ENCODE data around the gene CUL4A. TPM values are rescaled to one million over a fixed set of nuclear protein-coding genes. Genes with fewer than 3 reads are reported as not detected.

CUL4A gene
- total and polyA plus RNA-seq, 9 of the 15 experiments (the other 6 are each of a cell fraction or from before 2014, with no cell fraction given), result 21.1 to 92.0 (median 63.2) TPM

GRCh38 chr13:113296823-113297369 is 87.5 kb downstream of the CUL4A start, which contains the start of gene LAMP1 (continued):
- TF ChIP-seq POU5F1 (IDR thresholded peaks at IDR 0.05; ENCODE audit: borderline replicate concordance, low read depth, low read length, partially characterized antibody), result no peak
- no peak for TF ChIP-seq ZNF586 (CRISPR knock-in tag; conservative IDR thresholded peaks at IDR 0.05)
- peak; percentile 86 for TF ChIP-seq HINFP (tag; conservative IDR thresholded peaks at IDR 0.05; ENCODE audit: low read depth)
- peak; percentile 83 for TF ChIP-seq CHAMP1 (IDR thresholded peaks at IDR 0.05)
- TF ChIP-seq ATF2 (CRISPR knock-in tag; IDR thresholded peaks at IDR 0.05), result no peak; the same call in 1 of the 2 replicates
- no peak for TF ChIP-seq WHSC1 (IDR thresholded peaks at IDR 0.05; ENCODE audit: low read length)
- no peak for TF ChIP-seq ASH1L (IDR thresholded peaks at IDR 0.05; ENCODE audit: borderline replicate concordance, low read depth, partially characterized antibody)
- TF ChIP-seq ZNF134 (CRISPR knock-in tag; conservative IDR thresholded peaks at IDR 0.05), result no peak
- no peak for TF ChIP-seq CGGBP1 (CRISPR knock-in tag; IDR thresholded peaks at IDR 0.05)
- no peak for TF ChIP-seq DDX20 (tag; IDR thresholded peaks at IDR 0.05; ENCODE audit: low read depth)
- no peak for TF ChIP-seq ZNF133 (CRISPR knock-in tag; IDR thresholded peaks at IDR 0.05)
- TF ChIP-seq TGIF2 (CRISPR knock-in tag; IDR thresholded peaks at IDR 0.05), result 0 out of 2 replicates have a peak, but pooled peaks have one; percentile 75
- TF ChIP-seq VEZF1 (CRISPR knock-in tag; IDR thresholded peaks at IDR 0.05), result peak; percentile 83
- TF ChIP-seq ZNF655 (CRISPR knock-in tag; IDR thresholded peaks at IDR 0.05), result no peak
- no peak for TF ChIP-seq SRSF1 (IDR thresholded peaks at IDR 0.05; ENCODE audit: low read depth, low read length)
- TF ChIP-seq HMGXB4 (CRISPR knock-in tag; IDR thresholded peaks at IDR 0.05), result peak; percentile 95
- no peak for TF ChIP-seq PTRF (tag; IDR thresholded peaks at IDR 0.05)

Measured in K562 (cell line).